GM12878 (cell line): Measurements from ENCODE around the gene SLC1A5. TPM values are rescaled to one million over a fixed set of nuclear protein-coding genes. Genes with fewer than 3 reads are reported as not detected.

ENCODE experiments used
- EP300 ChIP-seq, 2 experiments: fragments of 150-350 bp in 1 of 2; IDR thresholded peaks; 2 replicates each; pipeline ENCODE4 v1.6.1; 2011 to 2012; ENCODE audit warnings: low read depth in 2 of 2, low read length in 2 of 2, borderline replicate concordance in 1 of 2, improper control_type of control experiment in 1 of 2, inconsistent platforms in 1 of 2; ENCODE audit not compliant: control insufficient read depth in 1 of 2
- GABPA ChIP-seq: IDR thresholded peaks from 2 replicates; pipeline ENCODE4 v1.6.1; 2014; ENCODE audit warnings: antibody characterized with exemption, low read depth, mild to moderate bottlenecking, inconsistent platforms
- HDGF ChIP-seq: fragments of 450-650 bp; IDR thresholded peaks from 2 replicates; pipeline ENCODE4 v1.6.1; 2016; ENCODE audit warnings: antibody characterized with exemption
- MYB ChIP-seq: fragments of 150-350 bp; IDR thresholded peaks from 2 replicates; pipeline ENCODE4 v1.6.1; 2014; ENCODE audit warnings: mild to moderate bottlenecking, low read depth, low read length, borderline replicate concordance
- NFXL1 ChIP-seq: fragments of 450-650 bp; IDR thresholded peaks from 2 replicates; pipeline ENCODE4 v1.6.1; 2017; ENCODE audit warnings: antibody characterized with exemption, mild to moderate bottlenecking, borderline replicate concordance
- RAD51 ChIP-seq: fragments of 450-650 bp; IDR thresholded peaks from 2 replicates; pipeline ENCODE4 v1.6.1; 2016; ENCODE audit warnings: moderate library complexity, mild to moderate bottlenecking, inconsistent platforms
- ZNF274 ChIP-seq: IDR thresholded peaks from one replicate; pipeline ENCODE4 v1.8.0; 2011; ENCODE audit not compliant: insufficient read length, insufficient read depth
- polyA plus RNA-seq, 11 experiments: library from polyadenylated mRNA; depleted of rRNA in 4 of 11; unstranded in 6 of 11; stranded (reverse) in 5 of 11; fragments of >200 nt; fragmentation: Nextera tagmentation in 4 of 11; fragmentation: Illumina TruSeq in 1 of 11; extraction: Ambion mirVana in 4 of 11; extraction: Trizol in 1 of 11; gene quantifications; 1 replicate in 1 of 11; 2 replicates in 10 of 11; pipeline versions ENCODE4 v1.2.1 to v1.2.3, GENCODE V29; 2011 to 2016; ENCODE audit warnings: inconsistent platforms in 2 of 11, missing spikeins in 2 of 11, low read depth in 1 of 11
- total RNA-seq, 4 experiments: library from RNA; depleted of rRNA in 3 of 4; stranded (reverse); fragments of >200 nt in 3 of 4; fragmentation: Illumina TruSeq in 1 of 4; extraction: Trizol in 1 of 4; gene quantifications; 2 replicates each; pipeline versions ENCODE4 v1.2.1 to v1.2.3, GENCODE V29; 2013 to 2021
- TF ChIP-seq, protein P1 (sequence below), 3 experiments: IDR thresholded peaks in 2 of 3; conservative IDR thresholded peaks in 1 of 3; 2 replicates each; pipeline ENCODE4 v1.5.1; 2011; ENCODE audit warnings: low read depth in 3 of 3, low read length in 3 of 3, mild to moderate bottlenecking in 3 of 3, control low read depth in 2 of 3, moderate library complexity in 2 of 3, inconsistent platforms in 1 of 3, mixed read lengths in 1 of 3; ENCODE audit not compliant: control insufficient read depth in 2 of 3, insufficient read depth in 1 of 3; ENCODE audit errors: extremely low read depth in 1 of 3
- TF ChIP-seq, protein P2 (sequence below): IDR thresholded peaks from 2 replicates; pipeline ENCODE4 v1.6.1; 2012; ENCODE audit warnings: low read depth, low read length, improper control_type of control experiment
- TF ChIP-seq, protein P3 (sequence below): IDR thresholded peaks from 2 replicates; pipeline ENCODE4 v1.6.1; 2012; ENCODE audit warnings: mild to moderate bottlenecking, low read depth, low read length
- TF ChIP-seq, protein P4 (sequence below): IDR thresholded peaks from 2 replicates; pipeline ENCODE4 v1.6.1; 2012; ENCODE audit warnings: low read depth, low read length, improper control_type of control experiment
- TF ChIP-seq, protein P5 (sequence below): IDR thresholded peaks from 2 replicates; pipeline ENCODE4 v1.6.1; 2011; ENCODE audit warnings: mild to moderate bottlenecking, low read depth, low read length, moderate library complexity; ENCODE audit not compliant: insufficient replicate concordance

The SLC1A5 gene
- total and polyA plus RNA-seq, 10 of the 15 experiments (the other 5 are each of a cell fraction or from before 2014, with no cell fraction given) = 9.1 to 129 (median 60.9) TPM

DNA sequence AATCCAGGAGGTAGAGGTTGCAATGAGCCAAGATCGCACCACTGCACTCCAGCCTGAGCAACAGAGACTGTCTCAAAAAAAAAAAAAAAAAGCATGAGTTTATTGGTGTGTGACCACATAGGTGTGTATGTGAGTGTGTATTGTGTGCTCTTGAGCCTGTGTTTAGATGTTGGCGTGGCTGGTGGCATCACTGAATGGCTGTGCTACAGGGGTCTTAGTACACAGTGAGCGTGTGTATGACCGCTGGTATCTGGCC lies 2.5 kb downstream of the SLC1A5 start (continued):
- no peak for TF ChIP-seq EP300 (IDR thresholded peaks at IDR 0.05; ENCODE audit: borderline replicate concordance in 1 of 2, control insufficient read depth in 1 of 2, low read depth in 2 of 2, low read length in 2 of 2)
- TF ChIP-seq, protein P1, sequence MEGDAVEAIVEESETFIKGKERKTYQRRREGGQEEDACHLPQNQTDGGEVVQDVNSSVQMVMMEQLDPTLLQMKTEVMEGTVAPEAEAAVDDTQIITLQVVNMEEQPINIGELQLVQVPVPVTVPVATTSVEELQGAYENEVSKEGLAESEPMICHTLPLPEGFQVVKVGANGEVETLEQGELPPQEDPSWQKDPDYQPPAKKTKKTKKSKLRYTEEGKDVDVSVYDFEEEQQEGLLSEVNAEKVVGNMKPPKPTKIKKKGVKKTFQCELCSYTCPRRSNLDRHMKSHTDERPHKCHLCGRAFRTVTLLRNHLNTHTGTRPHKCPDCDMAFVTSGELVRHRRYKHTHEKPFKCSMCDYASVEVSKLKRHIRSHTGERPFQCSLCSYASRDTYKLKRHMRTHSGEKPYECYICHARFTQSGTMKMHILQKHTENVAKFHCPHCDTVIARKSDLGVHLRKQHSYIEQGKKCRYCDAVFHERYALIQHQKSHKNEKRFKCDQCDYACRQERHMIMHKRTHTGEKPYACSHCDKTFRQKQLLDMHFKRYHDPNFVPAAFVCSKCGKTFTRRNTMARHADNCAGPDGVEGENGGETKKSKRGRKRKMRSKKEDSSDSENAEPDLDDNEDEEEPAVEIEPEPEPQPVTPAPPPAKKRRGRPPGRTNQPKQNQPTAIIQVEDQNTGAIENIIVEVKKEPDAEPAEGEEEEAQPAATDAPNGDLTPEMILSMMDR (IDR thresholded peaks at IDR 0.05 in 2 of 3, conservative IDR thresholded peaks at IDR 0.05 in 1 of 3; ENCODE audit: control insufficient read depth in 2 of 3, extremely low read depth in 1 of 3, insufficient read depth in 1 of 3, low read depth in 3 of 3, low read length in 3 of 3) = no peak
- 0 out of 2 replicates have a peak, but pooled peaks have one; percentile 10 for TF ChIP-seq HDGF
- TF ChIP-seq GABPA = no peak
- TF ChIP-seq, protein P2, sequence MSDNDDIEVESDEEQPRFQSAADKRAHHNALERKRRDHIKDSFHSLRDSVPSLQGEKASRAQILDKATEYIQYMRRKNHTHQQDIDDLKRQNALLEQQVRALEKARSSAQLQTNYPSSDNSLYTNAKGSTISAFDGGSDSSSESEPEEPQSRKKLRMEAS = peak; percentile 21; the same call in 1 of the 2 replicates
- TF ChIP-seq RAD51 = no peak
- TF ChIP-seq, protein P3, sequence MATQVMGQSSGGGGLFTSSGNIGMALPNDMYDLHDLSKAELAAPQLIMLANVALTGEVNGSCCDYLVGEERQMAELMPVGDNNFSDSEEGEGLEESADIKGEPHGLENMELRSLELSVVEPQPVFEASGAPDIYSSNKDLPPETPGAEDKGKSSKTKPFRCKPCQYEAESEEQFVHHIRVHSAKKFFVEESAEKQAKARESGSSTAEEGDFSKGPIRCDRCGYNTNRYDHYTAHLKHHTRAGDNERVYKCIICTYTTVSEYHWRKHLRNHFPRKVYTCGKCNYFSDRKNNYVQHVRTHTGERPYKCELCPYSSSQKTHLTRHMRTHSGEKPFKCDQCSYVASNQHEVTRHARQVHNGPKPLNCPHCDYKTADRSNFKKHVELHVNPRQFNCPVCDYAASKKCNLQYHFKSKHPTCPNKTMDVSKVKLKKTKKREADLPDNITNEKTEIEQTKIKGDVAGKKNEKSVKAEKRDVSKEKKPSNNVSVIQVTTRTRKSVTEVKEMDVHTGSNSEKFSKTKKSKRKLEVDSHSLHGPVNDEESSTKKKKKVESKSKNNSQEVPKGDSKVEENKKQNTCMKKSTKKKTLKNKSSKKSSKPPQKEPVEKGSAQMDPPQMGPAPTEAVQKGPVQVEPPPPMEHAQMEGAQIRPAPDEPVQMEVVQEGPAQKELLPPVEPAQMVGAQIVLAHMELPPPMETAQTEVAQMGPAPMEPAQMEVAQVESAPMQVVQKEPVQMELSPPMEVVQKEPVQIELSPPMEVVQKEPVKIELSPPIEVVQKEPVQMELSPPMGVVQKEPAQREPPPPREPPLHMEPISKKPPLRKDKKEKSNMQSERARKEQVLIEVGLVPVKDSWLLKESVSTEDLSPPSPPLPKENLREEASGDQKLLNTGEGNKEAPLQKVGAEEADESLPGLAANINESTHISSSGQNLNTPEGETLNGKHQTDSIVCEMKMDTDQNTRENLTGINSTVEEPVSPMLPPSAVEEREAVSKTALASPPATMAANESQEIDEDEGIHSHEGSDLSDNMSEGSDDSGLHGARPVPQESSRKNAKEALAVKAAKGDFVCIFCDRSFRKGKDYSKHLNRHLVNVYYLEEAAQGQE = no peak
- no peak for TF ChIP-seq ZNF274
- TF ChIP-seq, protein P4, sequence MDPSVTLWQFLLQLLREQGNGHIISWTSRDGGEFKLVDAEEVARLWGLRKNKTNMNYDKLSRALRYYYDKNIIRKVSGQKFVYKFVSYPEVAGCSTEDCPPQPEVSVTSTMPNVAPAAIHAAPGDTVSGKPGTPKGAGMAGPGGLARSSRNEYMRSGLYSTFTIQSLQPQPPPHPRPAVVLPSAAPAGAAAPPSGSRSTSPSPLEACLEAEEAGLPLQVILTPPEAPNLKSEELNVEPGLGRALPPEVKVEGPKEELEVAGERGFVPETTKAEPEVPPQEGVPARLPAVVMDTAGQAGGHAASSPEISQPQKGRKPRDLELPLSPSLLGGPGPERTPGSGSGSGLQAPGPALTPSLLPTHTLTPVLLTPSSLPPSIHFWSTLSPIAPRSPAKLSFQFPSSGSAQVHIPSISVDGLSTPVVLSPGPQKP = no peak
- TF ChIP-seq, protein P5, sequence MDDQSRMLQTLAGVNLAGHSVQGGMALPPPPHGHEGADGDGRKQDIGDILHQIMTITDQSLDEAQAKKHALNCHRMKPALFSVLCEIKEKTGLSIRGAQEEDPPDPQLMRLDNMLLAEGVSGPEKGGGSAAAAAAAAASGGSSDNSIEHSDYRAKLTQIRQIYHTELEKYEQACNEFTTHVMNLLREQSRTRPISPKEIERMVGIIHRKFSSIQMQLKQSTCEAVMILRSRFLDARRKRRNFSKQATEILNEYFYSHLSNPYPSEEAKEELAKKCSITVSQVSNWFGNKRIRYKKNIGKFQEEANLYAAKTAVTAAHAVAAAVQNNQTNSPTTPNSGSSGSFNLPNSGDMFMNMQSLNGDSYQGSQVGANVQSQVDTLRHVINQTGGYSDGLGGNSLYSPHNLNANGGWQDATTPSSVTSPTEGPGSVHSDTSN = no peak
- TF ChIP-seq MYB = no peak
- no peak for TF ChIP-seq NFXL1
